ENCODE measurements around the gene CEP72.

- TF ChIP-seq CTCF (IDR thresholded peaks at IDR 0.05) (no peak), EP300 (IDR thresholded peaks at IDR 0.05; ENCODE audit: low read depth) (no peak), POLR2A (IDR thresholded peaks at IDR 0.05) (no peak)
These were observed 18.6 kb upstream of the CEP72 start for GRCh38 chr5:593511-593910.

Measured in transverse colon (tissue), 3 donors.